Measurements from ENCODE around the gene CAMTA1.

The CAMTA1 gene

DNA sequence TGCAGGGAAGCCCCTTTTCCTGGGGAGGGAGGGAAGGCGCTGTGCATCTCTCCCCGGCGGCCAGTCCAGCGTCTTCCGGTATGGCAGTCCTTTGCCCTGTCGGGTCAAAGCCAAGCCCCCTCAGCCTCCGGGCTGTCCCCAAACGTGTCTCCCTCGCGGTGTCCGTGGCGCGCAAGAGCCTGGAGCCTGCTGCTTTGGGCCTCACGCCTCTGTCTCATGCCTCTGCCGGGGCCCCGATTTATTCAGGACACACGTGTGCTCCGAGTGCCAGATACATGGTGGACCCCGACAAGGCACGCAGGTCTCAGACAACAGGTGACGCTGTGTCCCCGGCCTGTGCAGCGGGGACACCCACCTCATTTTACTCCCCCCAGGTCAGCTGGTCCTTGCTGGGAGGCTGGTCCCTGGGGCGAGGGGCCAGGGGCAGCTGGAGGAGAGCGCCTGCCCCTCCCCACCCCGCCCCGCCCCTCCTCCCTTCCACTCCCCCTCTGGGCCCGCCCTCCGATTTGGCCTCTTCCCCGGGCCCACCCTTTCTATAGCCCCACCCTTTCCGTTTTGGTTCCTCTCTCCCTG lies 176.7 kb downstream of the CAMTA1 start:
- no peak for DNase-seq

DNA sequence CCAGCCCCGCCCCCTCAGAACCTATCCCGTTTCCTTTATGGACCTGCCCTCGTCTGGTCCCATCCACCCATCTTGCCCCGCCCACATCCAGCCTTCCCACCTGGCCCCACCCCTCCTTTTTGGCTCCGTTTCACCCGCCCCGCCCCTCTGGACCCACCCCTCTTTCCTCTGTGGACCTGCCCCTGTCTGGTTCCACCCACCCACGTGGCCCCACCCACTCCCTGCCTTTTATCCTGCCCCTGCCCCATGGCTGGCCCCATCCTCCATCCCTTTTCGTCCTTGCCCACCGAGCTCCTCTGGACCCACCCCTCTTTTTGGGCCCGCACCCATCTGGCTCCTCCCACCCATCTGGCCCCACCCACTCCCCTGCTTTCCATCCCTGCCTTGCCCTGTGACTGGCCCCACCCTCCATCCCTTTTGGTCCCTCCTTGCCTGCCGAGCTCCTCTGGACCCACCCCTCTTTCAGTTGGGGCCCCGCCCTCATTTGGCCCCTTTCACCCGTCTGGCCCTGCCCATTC lies 177.3 kb downstream of the CAMTA1 start:
- no peak for DNase-seq

DNA sequence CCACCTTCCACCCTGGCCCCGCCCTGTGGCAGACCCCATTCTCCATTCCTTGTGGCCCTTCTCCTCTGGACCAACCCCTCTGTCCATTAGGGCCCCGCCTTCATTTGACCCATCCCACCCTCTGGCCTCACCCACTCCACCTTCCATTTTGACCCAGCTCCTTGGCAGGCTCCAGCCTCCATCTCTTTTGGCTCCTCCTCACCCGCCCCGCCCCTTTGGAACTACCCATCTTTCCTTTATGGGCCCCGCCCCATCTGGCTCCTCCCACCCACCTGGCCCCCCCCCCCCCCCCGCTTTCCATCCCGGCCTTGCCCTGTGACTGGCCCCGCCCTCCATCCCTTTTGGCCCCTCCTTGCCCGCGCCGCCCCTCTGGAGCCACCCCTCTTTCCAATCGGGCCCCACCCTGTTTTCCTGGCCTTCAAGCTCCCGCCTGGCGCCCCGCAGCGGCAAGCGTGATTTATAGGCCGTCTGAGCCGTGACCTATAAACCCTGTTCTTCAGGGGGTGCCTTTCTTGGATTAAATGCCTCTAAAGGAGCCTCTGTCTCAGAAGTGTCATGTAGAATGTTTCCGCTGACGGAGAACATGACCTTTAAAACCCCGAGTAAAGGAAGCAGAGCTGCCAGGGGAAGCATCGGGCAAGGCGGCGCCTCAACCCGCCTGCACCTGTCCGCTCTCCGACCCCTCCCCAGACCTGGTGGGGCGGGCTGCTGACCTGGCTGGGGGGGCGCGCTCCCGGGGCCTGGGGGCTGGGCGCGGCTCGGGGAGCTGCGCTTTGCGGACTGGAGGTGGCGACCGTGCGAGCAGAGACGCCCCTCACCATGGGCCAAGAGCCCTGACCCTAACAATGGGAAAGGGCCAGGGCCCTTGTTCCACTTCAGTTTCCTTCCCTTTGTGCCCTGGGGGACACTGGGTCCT lies 178.0 kb downstream of the CAMTA1 start:
- peak; percentile 60 for DNase-seq

DNA sequence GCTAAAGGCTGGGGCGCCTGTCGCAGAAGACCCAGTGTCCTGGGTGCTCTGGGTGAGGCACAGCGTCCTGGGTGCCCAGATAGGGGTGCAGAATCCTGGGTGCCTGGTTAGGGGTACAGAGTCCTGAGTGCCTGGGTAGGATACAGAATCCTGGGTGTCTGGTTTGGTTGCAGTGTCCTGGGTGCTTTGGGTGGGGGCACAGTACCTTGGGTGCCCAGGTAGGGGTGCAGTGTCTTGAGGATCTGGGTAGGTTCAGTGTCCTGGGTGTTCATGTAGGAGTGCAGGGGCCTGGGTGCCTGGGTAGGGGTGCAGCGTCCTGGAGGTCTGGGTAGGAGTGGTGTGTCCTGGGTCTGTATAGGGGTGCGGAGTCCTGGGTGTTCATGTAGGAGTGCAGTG lies 178.7 kb downstream of the CAMTA1 start:
- no peak for DNase-seq

DNA sequence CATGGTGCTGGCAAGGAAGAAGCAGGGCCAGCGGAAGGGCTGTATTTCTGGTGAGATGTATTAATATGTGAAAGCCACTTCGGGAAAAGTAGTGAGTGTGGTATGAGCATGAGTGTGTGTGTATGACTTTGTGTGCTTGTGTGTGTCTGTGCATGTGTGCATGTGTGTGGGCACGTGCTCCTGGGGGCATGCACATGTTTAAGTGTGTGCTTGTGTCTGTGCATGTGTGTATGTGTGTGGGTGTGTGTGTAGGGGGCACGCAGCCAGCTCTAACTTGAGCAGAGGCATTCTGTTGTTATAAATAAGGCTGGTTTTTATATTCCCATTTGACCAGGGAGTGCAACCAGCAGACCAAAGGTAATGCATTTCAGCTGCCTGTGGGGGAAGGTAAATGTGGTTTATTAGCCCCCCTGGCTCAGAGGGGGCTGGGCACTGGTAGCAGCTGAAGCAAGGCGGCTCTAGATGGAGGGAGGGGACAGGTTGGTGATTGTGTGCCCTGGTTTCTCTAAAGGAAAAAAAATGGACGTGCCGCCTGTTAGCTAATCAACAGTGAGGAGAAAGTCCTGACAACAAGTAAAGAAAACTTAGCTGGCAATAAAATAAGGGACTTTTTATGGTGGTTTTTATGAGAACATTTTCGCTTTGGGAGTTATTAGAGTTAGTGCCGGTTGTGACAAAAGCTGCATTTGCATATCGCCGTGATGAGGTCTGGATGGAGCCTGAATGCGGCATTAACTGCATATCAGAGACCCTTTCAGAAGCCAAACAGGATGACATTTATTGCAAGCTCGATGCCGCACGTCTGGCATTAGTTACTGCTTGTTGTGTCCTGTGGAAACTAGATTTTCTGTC lies 180.1 kb downstream of the CAMTA1 start:
- DNase-seq, result no peak

DNA sequence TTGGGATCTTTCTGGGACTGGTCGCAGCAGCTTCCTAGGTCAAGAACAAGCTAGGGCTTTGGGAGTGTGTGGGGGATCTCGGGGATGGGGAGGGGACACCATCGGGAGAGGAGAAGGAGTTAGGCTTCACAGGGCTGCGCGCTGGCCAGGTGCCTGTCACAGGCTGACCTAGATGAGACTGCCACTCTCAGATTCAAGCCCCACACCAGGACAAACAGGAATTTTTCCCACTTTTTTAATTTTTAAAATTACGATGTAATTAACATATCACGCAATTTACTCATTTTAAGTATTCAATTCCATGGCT lies 180.6 kb downstream of the CAMTA1 start:
- no peak for DNase-seq

DNA sequence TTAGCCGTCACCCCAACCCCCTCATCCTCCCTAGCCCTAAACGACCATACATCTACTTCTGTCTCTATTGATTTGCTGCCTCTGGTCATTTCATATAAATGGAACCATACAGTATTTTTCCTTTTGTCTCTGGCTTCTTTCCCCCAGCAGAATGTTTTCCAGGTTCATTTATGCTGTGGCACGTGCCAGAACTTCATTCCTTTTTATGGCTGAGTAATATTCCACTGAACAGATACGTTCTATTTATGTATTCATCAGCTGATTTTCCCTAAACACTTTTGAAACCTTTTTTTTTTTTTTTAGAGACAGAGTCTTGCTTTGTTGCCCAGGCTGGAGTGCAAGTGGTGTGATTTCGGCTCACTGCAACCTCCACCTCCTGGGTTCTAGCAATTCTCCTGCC lies 181.1 kb downstream of the CAMTA1 start:
- no peak for DNase-seq

DNA sequence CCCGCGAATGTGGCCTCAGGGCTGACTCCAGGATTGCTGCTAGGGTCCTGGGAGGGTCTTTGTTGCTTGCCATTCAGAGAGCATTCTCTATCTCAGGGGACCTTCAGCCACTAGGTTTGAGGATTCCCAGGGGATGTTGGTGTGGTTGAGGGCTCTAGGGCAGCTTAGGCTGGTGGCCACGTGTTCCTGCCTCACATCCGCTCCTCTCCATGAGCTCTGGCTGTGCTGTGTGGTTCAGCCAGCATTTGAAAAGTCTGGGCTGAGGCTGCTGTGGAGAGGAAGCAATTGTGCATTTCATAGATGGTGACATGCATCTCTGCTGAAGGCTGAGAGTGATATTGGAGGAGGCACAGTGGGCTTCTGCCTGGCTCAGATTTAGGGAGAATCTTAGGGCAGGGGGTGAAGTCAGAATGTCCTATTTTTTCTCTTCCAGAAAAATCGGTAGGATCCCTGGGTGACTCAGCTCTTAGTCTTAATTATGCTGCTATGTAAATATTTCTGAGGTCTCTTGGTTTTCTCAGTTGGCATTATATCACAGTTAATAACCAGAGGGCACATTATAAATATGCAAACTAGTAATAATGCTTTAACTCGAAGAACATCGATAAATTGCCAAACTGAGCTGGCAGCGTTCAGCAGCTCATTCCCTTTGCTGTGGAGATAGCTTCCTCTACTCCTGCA lies 182.3 kb downstream of the CAMTA1 start:
- no peak for DNase-seq

DNA sequence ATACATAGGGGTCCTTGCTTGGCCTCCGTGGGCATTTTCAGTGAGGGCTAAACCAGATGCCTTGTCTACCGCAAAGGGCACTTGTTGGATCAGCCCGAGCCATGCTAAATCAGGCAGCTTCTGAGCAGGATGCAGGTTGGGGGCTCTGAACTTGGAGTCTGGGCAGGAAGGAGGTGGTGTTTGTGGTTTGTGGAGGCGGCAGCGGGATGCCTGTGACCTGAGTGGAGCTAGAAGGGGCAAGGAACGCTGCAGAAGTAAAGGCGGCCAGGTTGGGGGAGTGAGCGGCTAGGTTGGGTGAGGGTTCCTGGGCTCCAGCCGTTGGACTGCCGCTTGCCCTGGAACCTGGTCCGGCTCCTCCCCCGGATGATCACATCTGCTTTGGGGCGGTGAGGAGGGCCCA lies 183.9 kb downstream of the CAMTA1 start:
- peak; percentile 32 for DNase-seq

DNA sequence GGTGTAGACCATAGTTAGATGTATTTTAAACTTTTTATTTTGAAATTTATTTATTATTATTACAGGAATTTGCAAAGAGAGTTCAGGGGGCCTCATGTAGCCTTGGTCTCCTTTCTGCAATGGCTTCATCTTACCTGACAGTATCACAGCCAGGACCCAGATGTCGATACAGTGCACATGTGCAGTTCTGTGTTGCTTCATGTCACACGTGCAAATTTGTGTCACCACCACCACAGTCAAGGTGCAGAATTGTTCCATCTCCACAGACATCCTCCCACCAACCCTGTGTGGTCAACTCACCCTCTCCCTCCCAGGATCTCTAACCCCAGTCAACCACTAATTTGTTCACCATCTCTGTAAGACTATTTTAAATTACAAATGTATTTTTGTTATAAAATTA lies 184.5 kb downstream of the CAMTA1 start:
- DNase-seq, result peak; percentile 33

DNA sequence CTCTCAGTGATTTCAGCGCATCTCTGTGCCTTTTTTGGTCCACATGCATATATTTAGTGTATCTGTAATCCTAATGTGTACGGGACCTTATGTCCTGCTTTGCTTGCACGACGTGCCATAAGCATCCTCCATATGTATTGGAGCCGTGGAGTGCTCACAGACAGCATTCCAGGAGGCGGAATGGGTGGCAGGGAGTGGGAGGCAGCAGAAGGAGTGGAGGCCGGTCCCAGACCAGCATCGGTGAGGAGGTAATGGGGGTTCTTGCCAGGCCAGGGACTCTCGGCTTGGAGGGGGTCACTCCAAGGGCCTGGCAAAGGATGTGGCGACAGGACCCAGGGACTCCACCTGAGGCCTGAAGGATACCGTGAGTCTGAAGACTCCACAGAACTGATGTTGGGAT lies 185.0 kb downstream of the CAMTA1 start:
- DNase-seq, result peak; percentile 28

DNA sequence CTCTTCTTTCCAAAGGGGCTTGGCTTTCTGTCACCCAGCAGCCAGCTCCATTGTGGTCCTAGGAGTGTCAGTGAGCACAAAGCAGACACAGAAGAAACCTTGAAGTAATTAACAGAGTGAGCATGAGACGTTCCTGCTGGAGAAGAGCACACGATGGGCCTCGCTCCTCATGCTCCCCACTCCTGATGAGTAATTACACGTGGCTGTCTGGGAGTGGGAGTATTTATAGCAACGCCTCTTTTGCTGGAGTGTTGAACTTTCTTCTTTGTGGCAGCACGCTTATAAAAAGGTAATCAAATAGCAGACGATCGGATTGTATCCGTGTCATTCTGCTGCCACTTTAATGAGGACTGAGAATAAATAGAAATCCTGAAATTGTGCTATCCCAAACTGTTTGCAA lies 185.8 kb downstream of the CAMTA1 start:
- peak; percentile 11 for DNase-seq

DNA sequence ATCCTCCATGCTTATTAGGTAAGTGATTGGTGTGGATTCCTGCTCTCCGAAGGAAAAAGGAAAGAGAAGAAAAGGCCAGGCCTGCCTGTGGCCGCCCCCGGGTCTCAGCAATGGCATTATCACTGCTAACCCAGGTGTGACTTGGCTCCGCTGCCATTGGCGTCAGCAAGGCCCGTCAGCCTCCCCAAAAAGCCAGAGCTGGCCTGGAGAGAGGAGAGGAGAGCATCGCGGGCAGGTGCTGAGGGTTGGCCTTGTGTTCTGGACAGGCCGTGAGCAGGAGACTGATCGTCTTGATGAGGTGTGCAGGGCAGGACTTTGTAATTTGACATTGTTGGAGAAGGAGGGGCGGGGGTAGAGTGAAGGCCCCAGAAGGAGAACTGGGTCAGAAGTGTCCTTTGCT lies 186.4 kb downstream of the CAMTA1 start:
- DNase-seq, result peak; percentile 19

DNA sequence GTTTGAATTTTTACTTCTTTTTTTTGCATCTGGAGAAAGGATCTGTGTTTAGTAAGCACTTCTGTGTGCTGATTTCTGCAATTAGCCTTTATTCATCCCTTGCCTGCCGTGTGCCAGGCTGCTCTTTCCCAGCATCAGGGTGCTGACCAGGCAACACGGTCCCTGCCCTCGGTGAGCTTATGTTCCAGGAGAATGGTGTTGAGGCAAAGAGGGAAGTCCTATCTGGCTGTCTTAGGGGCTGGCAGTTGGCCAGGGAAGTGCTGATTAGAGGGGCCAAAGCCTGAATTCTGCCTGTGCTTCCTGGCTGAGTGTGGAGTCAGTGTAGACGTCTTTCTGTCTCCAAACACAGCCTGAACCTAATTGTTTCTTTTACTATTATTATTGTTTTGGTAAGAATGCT lies 187.1 kb downstream of the CAMTA1 start:
- peak; percentile 36 for DNase-seq

DNA sequence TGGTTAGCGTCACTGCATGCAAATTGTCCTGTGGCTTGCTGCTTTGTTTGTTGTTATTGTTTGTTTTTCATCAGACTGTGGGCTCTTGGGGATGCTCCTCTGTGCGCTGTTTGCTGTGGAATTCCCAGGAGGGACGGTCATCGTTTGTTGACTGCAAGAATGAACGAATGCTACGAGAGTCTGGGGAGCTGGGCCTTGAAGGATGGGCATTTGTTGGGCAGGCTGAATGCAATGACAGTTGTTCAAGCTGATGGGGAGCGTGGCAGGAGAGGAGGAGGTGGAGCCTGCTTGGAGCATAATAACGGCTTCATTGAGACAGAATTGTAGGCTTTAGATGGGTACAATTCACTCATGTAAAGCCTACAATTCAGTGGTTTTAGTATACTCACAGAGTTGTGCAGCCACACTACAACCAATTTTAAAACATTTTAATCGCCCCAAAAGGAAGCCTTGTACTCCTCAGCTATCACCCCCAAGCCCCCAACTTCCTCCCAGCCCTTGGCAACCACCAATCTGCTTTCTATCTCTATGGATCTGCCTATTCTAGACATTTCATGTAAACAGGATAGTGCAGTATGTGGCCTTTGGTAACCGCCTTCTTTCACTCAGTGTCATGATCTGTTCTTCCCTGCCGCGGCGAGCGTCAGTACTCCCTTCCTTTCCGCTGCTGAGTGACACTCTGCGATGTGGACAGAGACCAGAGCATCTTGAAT lies 190.2 kb downstream of the CAMTA1 start:
- peak; percentile 42 for DNase-seq

DNA sequence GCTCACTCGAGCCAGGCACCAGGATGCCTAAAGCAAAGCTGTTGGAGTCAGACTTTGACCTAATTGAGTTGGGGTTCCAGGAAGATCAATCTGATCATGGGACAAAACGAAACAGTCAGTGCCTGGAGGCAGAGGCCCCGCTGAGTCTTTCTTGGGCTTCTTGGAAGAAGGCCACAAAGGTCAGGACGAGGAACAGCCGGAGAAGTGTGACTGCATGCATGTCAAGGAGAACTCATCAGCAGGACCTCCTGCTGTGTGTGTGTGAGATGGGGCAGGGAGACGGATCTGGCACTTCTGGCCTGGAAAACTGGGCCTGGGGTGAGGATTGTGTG lies 190.8 kb downstream of the CAMTA1 start:
- no peak for DNase-seq

DNA sequence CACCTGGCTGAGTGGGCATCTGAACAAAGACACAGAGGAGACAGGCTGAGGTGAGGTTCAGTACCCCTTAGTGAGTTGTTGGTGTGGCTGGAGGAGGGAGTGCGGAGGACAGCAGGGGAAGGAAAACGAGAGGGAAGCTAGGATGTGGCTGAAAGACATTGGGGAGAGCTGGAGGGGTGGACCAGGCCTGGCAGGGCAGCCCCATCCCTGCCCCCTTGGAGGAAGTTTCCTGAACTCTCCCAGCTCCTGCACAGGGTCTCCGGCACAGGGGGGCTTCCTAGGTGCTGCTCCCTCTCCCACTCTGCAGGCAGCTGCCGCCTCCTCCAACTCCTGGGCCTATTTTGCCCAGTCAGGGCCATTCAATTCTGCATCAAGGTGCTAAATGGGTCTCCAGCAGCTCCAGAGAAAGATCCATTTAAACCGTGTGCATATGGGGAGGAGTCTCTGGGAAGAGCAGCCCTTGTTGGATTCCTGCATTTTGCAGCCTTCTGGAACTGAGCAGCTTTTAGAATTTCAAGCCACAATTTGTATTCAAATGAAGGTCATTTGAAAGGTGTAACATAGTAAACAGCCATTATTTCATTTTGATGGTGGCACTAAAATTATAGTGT lies 193.9 kb downstream of the CAMTA1 start:
- DNase-seq, result no peak

DNA sequence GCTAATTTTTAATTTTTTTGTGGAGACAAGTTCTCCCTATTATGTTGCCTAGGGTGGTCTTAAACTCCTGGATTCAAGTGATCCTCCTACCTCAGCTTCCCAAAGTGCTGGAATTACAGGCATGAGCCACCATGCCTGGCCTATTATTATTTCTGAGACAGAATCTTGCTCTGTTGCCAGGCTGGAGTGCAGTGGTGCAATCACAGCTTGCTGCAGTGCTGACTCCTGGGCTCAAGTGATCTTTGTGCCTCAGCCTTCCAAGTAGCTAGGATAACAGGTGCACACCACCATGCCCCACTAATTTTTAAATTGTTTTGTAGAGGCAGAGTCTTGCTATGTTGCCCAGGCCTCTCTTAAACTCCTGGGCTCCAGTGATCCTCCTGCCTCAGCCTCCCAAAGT lies 196.3 kb downstream of the CAMTA1 start:
- no peak for DNase-seq

DNA sequence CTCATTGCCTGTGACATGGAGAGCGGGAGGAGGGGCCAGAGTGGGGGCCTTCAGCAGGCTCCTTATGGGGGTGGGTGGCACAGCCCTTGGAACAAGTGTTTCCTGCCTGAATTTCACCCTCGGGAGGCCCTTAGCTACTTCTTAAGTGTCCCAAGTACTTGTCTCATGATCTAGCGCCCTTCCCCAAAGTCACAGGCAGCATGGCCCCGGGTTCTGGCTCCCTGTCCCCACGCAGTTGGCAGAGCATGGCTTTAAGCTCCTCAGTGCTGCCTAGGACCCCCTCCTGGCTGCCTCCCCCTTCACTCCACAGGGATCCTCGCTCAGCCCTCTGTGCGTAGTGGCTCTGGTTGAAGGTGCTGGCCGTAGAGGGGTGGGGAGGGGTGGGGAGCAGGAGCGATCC lies 197.2 kb downstream of the CAMTA1 start:
- DNase-seq, result no peak

DNA sequence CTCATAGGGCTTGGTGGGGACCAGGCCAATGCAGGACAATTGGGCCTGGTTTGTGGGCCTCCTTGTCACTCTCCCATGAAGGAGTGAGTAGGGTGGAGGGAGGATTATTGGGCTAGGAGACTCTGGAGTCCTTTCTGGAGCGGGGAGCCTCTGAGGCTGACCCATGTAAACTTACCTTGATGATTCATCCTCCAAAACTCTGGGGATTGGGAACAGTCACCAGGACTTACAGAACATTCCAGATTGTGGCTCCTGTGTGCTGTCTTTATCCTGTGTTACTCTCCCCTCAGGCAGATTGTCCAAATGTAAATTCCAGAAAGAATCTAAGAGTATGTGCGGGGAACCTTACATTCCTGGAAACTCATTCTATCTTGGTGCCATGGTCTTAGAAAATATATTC lies 197.6 kb downstream of the CAMTA1 start:
- DNase-seq, result no peak

DNA sequence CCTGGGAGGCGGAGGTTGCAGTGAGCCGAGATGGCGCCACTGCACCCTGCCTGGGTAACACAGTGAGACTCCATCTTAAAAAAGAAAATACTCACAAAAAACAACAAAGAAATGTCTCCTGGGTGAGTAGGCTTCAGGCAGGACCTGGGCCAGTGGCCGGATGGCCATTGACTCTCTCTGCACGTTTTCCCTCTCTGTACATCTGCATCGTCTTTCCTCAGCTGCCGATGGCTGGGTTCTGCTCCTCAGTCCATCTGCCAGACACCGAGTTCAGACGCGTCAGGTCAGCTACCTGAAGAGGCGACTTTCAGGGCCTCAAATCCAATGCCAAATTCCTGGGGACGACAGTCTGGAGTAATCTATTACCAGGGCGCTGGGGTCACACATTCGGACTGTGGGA lies 199.3 kb downstream of the CAMTA1 start:
- no peak for DNase-seq

DNA sequence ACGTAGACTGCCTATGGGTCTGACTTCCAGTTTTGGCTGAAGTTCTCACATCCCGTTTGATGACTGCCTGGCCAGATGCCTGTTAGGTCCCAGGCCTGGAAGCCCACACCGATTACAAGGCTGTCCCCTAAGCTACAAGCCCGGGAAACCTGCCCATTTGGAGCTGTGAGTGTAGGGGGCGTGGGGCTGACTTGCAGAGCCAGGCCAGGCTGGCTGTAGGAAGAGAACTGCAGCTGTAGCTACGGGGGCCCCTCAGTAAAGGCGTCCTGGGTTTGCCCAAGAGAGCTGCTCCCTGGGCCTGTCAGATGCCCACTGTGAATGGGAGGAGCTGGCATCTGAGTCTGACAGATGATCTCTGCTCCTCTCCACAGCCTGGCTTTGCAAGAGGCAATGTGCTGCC lies 199.7 kb downstream of the CAMTA1 start:
- DNase-seq, result peak; percentile 88

Measured in right forelimb (tissue), 1 donor.